HT-29 (cell line): ENCODE data around the gene SRGAP3. TPM values are rescaled to one million over a fixed set of nuclear protein-coding genes. Genes with fewer than 3 reads are reported as not detected.

Source experiments
- DNase-seq: peaks from one replicate; pipeline ENCODE4 v3.0.0-alpha.2; 2015; ENCODE audit warnings: low spot score
- total RNA-seq: library from RNA; depleted of rRNA; stranded (reverse); fragments of >200 nt; shearing (Covaris generic); gene quantifications from 2 replicates; pipeline ENCODE4 v1.2.3, GENCODE V29; 2014

SRGAP3 gene
- total RNA-seq, 1 experiment from 2014 or later, result 0.20 TPM

DNA sequence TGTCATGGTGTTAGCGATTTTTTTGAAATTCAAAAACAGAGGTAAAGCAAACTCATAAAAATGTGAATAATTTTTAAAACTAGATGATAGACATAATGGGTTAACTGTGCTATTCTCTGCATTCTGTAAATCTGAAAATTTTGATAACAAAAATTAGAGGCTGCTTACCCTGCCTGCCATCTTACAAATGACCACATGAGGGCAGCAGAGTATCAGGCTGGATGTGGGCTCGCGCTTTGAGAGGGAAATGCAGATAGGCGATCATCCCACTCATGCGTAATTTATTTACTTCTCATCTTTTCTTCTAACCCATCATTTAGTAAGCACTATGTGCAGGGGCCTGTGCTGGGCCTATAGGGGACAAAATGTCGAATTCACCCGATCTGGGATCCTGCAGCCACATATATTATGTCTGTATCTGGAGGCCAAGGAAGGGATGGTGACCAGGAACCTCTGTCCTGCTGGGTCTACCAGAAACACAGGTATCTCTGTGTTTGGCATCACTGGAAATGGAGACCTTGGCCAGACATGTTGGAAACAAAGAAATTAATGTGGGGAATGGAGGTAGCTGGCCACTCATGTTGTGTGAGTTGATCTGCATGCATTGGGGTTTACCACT, 278.4 kb downstream of the SRGAP3 start:
- peak; percentile 58 for DNase-seq

DNA sequence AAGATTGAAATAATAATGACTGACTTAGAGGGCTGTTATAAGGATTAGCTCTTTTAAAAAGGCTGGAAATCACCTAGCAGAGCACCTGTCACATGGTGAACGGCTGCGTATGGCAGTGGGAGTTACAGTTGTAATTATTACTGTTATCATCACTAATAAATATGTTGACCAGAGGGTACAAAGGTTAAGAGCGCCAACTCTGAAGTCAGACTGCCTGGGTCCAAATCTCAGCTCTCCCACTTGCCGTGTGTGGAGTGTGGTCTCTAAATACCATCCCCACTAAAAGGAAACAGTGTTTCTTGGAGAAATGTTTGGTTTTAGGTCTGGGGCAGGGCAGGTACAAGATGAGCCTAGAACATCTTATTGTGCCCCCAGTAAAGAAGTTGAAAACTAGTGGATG, 280.2 kb downstream of the SRGAP3 start:
- no peak for DNase-seq

DNA sequence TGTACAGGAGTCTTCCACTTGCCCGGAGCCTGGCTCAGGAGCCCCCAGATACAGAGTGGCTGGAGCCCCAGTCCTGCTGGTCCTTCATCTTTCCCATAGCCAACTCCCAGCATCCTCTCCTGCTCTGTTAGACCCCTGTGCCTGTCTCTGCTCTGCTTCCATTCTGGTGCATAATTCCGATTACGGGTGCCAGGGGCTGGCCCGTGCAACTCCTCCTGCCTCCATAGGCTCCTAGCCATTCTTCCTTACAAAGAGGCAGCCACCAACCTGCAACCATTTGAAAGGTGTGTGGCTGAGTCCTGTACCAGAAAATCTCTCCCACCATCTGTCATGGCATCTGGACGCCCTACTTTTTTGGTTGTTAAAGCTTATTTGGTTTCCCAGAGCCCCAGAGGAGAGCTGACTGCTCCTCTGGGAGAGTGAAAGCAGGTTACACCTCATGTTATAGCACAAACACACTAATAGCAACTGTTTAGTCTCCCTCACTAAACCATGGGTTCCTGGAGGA, 281.0 kb downstream of the SRGAP3 start:
- no peak for DNase-seq

DNA sequence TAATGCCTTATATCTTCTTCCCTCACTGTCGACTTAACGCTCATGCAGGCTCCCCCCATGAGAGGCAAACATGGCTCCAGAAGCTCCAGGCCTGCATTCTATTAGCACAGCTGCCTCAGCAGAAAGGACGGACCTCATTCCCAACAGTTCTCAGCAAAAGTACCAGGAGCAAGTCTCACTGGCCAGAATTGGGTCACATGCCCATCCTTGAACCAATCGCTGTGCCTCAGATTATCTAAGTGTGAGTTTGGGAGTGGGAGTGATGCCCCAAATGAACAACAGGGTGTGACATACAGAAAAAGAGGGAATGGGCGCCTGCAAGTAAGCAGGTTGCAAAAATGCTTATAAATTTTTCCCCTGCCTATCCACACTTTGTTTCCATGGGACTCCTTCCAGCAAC, 281.9 kb downstream of the SRGAP3 start:
- DNase-seq, result no peak

DNA sequence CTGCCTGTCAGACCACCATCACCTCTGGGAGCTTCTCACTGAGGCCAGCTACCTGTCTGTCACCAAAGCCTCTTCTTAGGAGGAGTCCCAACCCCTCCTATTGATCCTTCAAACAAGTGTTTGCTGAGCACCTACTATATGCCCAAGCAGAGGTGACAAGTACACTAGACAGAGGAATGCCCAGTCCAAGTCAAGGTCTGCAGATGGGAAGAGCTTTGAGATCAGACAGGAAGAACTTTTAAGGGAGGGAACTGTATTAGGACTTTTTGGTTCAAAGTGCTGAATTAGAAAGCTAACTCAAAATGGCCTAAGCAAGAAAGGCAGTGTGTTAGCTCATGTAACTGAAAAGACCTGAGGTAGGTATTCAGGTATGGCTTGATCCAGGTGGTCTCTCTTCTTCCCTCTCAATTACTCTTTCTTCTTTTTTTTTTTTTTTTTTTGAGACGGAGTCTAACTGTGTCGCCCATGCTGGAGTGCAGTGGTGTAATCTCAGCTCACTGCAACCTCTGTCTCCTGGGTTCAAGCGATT, 282.6 kb downstream of the SRGAP3 start:
- DNase-seq, result no peak

DNA sequence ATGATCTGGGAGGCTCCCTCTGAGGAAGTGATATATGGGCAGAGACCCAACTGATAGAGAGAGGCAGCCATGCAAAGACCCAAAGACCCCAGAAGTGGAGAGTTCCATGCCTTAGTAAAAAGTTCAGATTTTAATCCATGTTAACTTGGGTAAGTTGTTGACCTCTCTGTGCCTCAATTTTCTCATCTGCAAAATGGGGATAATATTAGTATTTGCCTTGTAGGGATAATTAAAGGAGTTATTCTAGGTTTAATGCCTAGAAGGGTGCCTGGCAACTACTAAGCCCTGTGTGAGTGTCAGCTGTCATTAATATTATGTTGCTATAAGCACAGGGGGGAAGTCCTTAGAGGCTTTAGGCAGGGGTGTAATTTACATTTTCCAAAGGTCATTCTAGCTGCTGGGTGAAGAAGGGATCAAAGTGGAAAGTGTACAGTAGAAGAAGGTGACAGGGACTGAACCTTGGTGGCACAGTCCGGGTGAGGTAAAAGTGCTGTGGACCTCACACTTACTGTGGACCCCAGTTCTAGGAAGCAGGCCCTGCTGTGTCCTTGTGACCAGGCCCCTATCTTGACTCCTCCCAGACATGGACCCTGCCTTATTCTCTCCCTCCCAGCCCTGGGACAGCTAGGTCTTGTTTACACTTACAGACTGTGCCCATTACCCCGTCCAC, 283.2 kb downstream of the SRGAP3 start:
- no peak for DNase-seq

DNA sequence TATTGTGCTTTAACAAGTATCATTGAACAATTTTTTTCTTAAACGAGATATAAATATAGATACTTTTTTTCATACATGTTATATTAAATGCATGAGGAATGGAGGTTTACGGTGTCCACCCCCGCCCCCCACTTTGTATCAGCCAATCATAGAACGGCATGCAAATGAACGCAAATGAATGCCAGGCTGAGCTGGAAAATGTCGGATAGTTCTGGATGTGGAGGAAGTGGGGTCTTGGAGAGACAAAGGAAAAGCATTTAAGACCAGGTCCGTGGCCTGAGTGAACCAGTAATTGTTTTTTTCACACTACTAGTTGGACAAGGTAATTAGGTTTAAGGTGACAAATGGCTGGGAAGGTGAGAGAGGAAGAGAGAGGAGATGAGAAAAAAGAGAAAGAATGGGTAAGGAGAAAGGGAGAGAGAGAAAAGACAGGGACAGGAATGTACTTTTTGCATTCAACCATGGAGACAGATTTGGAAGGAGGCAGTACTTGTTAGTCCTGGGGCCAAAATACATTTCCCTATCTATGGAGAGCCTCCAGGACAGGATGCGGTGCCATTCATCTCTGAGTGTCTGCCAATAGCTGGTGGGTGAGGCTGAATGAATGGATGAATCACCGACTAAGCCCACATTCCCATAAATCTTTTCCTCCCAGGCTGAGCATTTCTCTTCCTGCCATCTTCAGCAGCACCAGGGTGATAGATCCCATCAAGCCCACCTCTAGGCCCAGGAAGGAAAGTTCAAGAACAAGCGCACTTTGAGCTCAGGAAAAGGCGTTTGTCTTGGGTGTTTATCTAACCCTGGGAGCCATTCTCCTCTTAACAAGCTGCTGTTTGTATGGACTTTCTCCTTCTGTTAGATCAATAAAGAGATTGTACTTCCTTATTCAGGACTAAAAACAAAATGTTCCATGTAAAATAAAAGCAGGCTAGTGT, 284.7 kb downstream of the SRGAP3 start:
- peak; percentile 81 for DNase-seq

DNA sequence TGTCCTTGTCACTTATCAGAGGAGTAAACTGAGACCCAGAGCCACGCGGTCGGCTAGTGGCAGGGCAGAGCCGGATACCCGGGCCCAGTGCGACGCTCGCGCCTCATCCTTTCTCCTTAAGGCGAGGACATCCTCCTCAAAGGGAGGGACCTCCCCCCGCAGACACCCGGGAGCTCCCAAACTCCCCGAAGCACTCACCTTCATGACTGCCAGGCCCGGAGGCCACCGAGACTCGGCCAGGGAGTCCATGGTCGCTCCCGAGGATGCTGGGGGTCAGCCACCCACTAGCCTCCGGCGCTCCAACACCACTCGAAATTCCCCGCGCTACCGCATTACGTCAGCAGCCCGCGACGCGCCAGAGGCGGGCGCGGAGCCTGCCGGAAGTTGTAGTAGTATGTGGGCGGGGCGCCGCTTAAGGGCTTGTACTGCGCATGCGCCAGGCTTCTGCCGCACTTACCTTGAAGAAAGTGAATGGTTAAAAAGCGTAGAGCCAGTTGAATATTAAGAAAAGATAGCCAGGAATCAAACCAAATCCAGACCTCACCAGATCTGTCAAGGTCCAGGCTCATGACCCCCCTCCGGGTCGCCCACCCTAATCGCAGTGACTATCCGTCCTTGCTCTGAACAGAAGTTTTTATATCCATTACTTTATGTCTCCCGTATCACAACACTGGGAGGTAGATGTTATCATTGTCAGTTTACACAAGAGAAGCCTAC, 286.2 kb downstream of the SRGAP3 start, which contains the start of gene RAD18:
RAD18 (minus strand) TSS at position 336 of the 717 bp plus-strand sequence; CDS start at position 249, 87 bp downstream.
- DNase-seq, result peak; percentile 91

DNA sequence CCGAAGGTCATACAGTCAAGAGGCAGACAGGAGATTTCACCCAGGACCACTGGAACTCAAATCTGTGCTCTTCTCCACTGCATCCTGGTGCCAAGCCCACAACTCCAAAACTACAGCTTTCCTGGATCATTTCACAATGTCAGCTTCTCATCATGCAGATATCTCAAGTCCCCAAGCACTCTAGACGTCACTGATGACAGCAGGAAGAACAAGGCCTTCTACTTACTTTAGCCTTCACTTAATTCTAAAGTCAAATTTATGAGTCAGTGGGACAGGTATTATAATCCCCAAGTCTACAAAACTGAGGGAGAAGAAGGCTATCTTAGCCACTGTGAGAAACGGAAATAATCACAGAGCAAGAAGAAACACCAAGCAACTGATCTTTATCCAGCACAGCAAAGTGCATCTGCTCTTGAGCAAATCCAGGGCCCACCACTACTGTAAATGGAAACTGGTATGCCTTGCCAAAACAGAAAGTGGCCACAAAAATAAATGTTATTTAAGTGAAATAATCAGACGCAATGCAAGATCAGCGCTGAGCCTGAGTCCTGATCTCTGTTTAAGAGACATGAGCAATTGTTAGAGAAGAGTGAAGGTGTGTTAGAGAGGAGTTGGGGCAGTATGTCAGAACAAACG, 287.1 kb downstream of the SRGAP3 start:
- no peak for DNase-seq

DNA sequence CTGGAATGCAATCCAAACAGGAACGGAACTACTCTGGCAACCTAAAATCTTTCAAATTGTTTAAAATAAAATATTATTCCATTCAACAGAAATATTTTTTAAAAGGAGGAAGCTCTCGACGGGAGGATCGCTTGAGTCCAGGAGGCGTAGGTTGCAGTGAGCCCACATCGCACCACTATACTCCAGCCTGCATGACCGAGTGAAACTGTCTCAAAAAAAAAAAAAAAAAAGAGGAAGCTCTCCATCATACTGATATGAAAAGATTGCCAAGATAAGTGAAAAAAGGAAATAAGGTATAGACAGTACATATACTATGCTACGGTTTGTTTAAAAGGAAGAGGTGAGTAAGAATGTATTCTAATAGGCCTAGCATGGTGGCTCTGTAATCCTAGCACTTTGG, 289.8 kb downstream of the SRGAP3 start:
- no peak for DNase-seq

DNA sequence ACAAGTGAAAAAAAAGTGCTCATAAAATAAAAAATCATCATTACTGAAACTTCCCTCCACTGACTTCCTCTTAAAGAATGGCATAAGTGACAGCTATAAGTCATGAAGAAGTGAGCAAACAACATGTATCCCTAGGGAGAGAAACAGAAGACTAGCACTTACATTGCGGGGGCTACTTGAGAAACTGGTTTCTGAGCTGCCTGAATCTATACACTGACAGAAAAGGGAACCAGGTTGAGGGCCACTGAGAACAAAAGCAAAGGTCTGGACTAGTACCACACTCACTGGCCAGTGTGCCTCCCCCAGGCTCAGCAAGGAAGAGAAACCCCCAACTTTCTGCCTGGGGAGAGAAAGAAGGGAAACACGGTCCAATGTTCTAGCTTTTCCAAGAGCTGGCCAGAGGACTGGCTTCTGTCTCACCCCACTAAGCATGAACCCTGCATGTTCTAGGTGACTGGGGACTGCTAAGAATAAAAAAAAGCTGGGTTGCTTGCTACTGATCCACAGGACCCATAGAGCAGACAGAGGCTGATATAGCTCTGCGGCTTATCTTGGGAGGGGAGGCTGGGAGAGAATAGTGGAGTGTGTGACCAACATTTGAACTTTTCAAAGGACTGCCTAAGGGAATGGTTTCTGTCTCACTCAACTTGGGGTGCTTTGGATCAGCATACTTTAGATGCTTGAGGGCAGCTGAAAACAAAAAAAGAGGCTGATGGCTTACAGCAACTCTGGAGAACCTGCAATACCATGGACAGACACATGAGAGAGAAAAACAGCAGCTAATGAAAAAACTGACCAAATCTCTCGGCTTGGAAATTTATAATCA, 294.3 kb downstream of the SRGAP3 start:
- DNase-seq, result no peak

DNA sequence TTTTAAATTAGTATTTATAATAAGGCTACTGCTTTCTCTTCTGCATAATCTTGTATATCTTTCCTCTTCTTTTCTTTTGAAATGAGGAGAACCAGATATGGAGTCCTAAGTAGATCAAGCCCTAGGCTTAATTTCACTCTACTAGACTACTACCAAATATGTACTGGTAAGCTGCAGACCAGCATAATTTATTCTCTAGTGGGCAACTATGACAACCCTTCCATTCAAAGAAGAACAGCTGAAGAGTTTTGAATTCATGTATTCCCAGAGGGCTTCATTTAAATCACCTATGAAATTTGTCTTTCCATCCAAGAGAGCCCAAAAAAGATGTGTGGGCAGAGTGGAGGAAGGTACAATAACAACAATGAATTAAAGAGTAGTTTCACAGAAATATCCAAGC, 296.1 kb downstream of the SRGAP3 start:
- no peak for DNase-seq

DNA sequence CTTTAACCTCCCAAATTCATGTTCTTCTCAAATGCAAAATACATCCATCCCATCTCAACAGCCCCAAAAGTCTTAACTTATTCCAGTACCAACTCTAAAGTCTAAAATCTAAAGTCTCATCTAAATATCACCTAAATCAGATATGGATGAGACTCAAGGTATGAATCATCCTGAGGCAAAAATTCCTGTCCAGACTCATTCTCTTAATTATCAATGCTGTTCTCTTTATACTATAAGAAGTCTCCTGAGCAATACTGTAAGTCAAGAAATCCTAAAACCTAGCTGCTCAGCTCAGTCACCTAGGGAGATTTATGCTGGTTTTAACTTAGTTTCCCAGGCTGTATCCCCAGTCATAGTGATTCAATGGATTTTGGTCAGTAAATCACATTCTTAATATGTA, 297.3 kb downstream of the SRGAP3 start:
- DNase-seq, result no peak

DNA sequence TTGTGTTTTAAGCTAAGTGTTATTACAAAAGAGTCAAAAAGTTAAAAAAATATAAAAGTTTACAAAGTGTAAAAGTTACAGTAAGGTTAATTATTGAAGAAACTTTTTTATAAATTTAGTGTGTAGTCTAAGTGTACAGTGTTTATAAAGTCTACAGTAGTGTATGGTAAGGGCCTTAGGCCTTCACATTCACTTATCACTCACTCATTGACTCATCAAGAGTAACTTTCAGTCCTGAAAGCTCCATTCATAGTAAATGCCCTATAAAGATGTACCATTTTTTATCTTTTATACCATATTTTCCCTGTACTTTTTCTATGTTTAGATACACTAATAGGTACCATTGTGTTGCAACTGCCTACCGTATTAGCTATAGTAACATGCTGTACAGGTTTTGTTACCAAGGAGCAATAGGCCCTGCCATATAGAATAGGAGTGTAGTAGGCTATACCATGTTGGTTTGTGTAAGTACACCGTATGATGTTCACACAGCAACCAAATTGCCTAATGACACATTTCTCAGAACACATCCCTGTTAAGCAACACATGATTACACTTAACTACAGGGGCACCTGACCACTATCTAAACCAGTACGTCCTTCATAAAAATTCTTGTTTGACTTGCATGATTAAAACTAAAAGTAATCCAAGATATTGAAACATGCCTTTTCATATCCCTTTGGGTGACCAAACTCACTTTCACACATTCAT, 303.4 kb downstream of the SRGAP3 start:
- no peak for DNase-seq

DNA sequence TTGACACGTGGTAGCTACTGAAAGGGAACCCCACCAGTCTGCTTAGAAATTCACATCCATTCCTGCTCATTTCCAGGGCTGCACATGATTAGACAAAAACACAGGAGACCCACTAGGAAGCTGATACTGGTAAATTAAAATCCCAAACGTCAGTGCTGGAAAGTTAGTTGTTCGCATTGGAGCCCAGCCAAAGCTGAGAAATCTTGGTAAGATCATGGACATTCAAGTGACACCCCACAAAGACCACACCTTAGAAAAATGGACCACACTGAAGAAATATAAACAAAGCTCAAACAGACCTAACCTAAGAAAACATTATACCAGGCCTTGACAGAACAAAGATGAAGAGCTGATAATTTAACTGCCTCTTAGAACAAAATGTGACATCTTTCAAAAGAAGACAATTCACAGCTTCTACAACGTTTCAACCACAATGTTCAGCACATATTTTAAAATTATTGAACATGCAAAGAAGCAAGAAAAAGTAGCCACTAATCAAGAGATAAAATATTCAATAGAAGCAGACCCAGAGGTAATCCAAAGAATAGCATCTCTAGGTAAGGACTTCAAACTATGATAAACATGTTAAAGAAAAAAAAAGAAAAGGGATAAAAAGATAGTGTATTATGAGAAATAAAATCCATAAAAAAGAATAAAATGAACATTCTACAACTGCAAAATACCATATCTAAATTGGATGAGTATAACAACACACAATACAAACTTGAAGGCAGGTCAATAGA, 306.5 kb downstream of the SRGAP3 start:
- no peak for DNase-seq

DNA sequence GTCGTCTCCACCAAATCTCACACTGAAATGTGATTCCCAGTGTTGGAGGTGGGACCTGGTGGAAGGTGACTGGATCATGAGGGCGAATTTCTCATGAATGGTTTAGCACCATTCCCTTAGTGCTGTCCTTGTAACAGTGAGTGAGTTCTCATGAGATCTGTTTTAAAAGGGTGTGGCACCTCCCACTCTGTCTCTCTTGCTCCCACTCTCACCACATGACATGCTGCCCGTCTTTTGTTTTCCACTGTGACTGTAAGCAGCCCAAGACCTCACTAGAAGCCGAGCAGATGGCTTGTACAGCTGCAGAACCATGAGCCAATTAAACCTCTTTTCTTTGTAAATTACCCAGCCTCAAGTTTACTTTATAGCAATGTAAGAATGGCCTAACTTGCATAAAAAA, 307.3 kb downstream of the SRGAP3 start:
- DNase-seq, result no peak

DNA sequence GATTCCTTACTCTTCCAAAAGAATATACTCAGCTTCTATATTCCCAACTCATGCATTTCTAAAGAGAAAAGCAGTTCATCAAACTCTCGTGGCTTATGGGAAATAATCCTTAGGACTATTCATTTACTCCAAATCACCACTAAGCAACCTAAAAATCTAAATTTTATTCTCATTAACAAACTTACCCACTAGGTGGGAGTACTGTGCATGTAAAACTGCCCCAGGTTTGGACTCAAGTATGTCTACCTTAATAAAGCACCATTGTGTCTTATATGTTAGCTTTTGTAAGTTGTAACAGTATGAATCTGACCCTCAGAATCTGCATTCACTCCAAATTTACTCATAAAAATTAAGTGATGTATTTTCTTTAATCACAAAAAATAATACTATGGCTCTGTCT, 311.4 kb downstream of the SRGAP3 start:
- peak; percentile 53 for DNase-seq
